Urinary bladder (tissue), 4 donors: ENCODE results near the gene C2orf72. TPM values are rescaled to one million over a fixed set of nuclear protein-coding genes. Genes with fewer than 3 reads are reported as not detected.
"Not testable (repeated sequence)": the region's sequence is repeated elsewhere in the genome, so short reads cannot be mapped to it uniquely, and the experiment has no call there.

Experiments used
- DNase-seq: peaks from one replicate; pipeline ENCODE4 v3.0.0-alpha.2; 2015; ENCODE audit errors: extremely low spot score
- H3K27ac ChIP-seq: one replicate; pipeline ENCODE4 v1.5.1; 2013; ENCODE audit warnings: low read depth, mild to moderate bottlenecking, moderate library complexity
- H3K36me3 ChIP-seq: one replicate; pipeline ENCODE4 v1.6.1; 2013; ENCODE audit warnings: mild to moderate bottlenecking, moderate library complexity; ENCODE audit not compliant: insufficient read depth
- H3K4me1 ChIP-seq: one replicate; pipeline ENCODE4 v1.6.1; 2013; ENCODE audit warnings: mild to moderate bottlenecking, moderate library complexity; ENCODE audit not compliant: insufficient read depth
- H3K4me3 ChIP-seq: one replicate; pipeline ENCODE4 v1.5.1; 2013; ENCODE audit warnings: low read depth, low read length
- WGBS: extraction: QIAGEN DNeasy Blood & Tissue Kit; methylation state at CpG from one replicate; pipeline ENCODE4 v1.1.7; 2013; 5-methylcytosine and 5-hydroxymethylcytosine counted together
- polyA plus RNA-seq: library from polyadenylated mRNA; stranded (reverse); fragments of 200-250 nt; gene quantifications from one replicate; pipeline ENCODE4 v1.2.3, GENCODE V29; 2013
- total RNA-seq: library from RNA; depleted of rRNA; stranded (reverse); fragments of >200 nt; gene quantifications from one replicate; pipeline ENCODE4 v1.2.3, GENCODE V29; 2014
- donor health status: healthy with polysubstance abuse.
- donor health status: healthy.

The C2orf72 gene
- total and polyA plus RNA-seq, 2 donors, result 0.91 to 3.7 TPM

GRCh38 chr2:231004930-231005329 lies 32.4 kb upstream of the C2orf72 start:
- not testable (repeated sequence) for H3K4me3 ChIP-seq, H3K27ac ChIP-seq, DNase-seq, H3K4me1 ChIP-seq, H3K36me3 ChIP-seq

- Histone ChIP-seq H3K4me3 (no peak overlapping the region), H3K36me3 (no peaks in the 10 kb centered on the region), H3K4me1 (no peaks in the 10 kb centered on the region), H3K27ac (no peak overlapping the region)
- WGBS, result 67% methylated on average over 10 of the region's 10 CpGs
- no peak for DNase-seq
Measured at GRCh38 chr2:231007286-231008098, 29.8 kb upstream of the C2orf72 start.

- Histone ChIP-seq H3K27ac (no peak overlapping the region), H3K36me3 (no peaks in the 10 kb centered on the region), H3K4me3 (no peak overlapping the region), H3K4me1 (no peaks in the 10 kb centered on the region)
- 81% methylated on average over 6 of the region's 6 CpGs for WGBS
- no peak for DNase-seq
Measured at GRCh38 chr2:231008131-231008530, 29.2 kb upstream of the C2orf72 start.

- Histone ChIP-seq H3K4me1 (no peaks in the 10 kb centered on the region), H3K36me3 (no peaks in the 10 kb centered on the region), H3K4me3 (no peak overlapping the region), H3K27ac (no peak overlapping the region)
- DNase-seq, result no peak
- 59% methylated on average over 14 of the region's 14 CpGs for WGBS
Measured at GRCh38 chr2:231009236-231009919, 27.9 kb upstream of the C2orf72 start.

DNA sequence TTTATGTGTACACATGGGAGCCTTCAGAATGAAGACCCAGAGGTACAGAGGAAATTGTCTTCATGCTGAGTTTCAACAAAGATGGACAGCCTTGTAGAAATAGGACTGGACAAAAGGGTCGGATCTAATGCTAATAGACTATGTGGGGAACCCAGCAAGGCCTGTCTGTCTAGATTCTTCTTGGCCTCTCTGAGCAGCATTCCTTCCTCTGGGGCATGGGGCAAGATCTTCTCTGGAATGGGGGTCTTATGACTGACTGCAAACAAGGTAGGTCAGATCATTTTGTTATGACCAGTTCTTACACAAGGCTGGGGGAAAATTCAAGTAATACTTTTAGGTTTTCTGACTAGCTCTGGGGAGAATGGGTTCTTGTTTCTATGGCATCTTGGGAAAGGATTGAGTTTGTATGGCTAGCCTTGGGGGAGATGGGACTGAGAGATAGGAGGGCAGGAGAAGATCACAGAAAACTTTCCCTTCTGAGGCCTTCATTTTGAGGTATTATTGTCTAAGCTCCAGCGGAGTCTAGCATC lies 27.1 kb upstream of the C2orf72 start:
- Histone ChIP-seq H3K27ac (no peak overlapping the region), H3K4me1 (no peaks in the 10 kb centered on the region), H3K4me3 (no peak overlapping the region), H3K36me3 (no peaks in the 10 kb centered on the region)
- no peak for DNase-seq
- WGBS, result 83% methylated on average over 2 of the region's 2 CpGs

- H3K4me3 ChIP-seq, result no peak overlapping the region
- no peak overlapping the region for H3K27ac ChIP-seq
- H3K36me3 ChIP-seq, result no peaks in the 10 kb centered on the region
- DNase-seq, result no peak
- 52% methylated on average over 2 of the region's 2 CpGs for WGBS
- H3K4me1 ChIP-seq, result no peaks in the 10 kb centered on the region
Measured at GRCh38 chr2:231011526-231011925, 25.8 kb upstream of the C2orf72 start.

DNA sequence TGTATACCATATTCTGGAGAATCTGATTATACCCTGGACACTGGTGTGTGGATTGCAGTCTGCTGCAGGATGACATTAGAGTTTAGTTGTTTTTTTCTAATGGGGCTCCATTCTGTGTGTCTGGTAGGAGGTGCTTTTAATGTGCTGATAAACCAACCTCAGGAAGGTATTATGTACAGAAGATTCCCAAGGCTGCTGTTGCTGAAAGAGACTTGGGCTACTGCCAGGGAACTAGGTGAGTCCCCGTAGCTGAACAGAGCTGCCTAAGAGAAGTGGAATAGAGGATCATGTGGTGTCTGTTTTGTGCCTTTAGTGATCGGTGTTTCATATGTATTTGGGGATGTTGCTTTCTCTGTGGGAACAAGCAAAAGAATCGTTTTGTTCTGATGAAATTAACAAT lies 24.9 kb upstream of the C2orf72 start:
- no peaks in the 10 kb centered on the region for H3K4me1 ChIP-seq
- no peak overlapping the region for H3K4me3 ChIP-seq
- no peak for DNase-seq
- WGBS, result 65% methylated on average over 3 of the region's 3 CpGs
- H3K27ac ChIP-seq, result no peak overlapping the region
- no peaks in the 10 kb centered on the region for H3K36me3 ChIP-seq

DNA sequence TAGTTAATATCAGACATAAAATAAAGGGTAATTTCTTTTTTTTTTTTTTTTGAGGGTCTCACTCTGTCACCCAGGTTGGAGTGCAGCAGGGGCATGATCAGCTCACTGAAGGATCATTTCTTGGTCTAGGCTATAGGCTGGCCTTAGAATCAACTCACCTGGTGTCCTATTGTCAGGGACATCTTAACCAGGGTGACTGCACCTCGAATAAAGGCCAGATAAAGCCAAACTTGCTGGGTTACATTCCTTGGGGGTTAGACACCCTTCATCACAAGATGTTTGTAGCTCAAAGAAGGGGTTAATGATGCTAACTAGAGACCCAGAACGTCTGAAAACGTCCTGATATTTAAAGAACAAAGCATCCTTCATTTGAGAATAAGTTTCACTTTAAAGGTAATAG lies 23.5 kb upstream of the C2orf72 start:
- no peaks in the 10 kb centered on the region for H3K36me3 ChIP-seq
- no peak for DNase-seq
- no peak overlapping the region for H3K27ac ChIP-seq
- no peak overlapping the region for H3K4me3 ChIP-seq
- no peaks in the 10 kb centered on the region for H3K4me1 ChIP-seq
- 25% methylated on average over 3 of the region's 3 CpGs for WGBS

DNA sequence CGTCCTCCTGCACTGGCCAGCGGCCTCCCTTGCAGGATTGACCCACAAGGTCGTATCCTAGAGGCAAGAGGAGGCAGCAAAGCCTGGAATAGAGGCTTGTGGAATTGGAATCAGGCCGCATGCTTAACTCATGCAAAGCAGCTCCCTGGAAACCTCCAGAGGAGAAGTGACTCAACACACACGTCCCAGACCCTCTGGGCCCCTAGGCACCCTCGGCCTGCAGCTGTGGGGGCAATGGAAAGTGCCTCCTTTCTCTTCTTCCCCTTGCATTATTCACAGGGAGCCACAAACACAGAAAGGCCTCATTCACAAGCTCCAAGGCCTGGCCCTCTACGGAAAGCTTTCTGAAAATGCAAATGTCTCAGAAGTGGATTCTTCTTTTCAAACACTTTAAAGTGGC lies 21.8 kb upstream of the C2orf72 start:
- H3K4me3 ChIP-seq, result no peak overlapping the region
- WGBS, result 67% methylated on average over 7 of the region's 7 CpGs

GRCh38 chr2:231015926-231016325 lies 21.4 kb upstream of the C2orf72 start:
- 79% methylated on average over 3 of the region's 3 CpGs for WGBS
- Histone ChIP-seq H3K4me1 (no peaks in the 10 kb centered on the region), H3K4me3 (no peak overlapping the region), H3K36me3 (no peaks in the 10 kb centered on the region), H3K27ac (no peak overlapping the region)
- DNase-seq, result no peak

More for the DNA sequence above, 21.8 kb upstream of the C2orf72 start:
- Histone ChIP-seq H3K27ac (no peak overlapping the region), H3K36me3 (no peaks in the 10 kb centered on the region), H3K4me1 (no peaks in the 10 kb centered on the region)
- no peak for DNase-seq

DNA sequence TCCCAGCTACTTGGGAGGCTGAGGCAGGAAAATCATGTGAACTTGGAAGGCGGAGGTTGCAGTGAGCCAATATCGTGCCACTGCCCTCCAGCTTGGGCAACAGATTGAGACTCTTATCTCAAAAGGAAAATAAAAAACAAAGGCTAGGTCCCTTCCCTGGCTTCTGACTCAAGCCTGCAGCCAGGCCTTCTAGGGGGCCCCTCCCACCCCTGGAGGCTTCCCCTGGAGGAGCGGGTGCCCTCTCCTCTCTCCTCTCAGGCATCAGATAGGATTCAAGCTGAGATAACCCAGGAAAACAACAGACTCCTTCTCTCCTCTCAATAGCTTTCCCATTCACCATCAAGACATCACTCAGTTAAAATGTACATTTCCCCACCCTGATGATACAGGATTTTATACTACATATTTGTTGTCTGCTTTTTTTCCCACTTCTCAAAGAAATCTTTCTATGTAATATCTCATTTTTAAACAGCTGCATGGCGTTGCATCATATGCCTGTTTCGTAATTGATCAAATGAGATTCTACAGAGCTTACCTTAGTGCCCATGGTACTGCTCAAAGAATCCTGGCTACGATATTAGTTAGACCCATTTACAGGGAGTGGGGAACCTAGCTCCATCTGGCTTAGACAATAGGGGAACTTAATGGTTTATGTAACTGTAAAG lies 20.6 kb upstream of the C2orf72 start:
- WGBS, result 67% methylated on average over 6 of the region's 6 CpGs
- no peak overlapping the region for H3K4me3 ChIP-seq
- no peaks in the 10 kb centered on the region for H3K4me1 ChIP-seq
- H3K36me3 ChIP-seq, result no peaks in the 10 kb centered on the region
- H3K27ac ChIP-seq, result no peak overlapping the region
- no peak for DNase-seq

GRCh38 chr2:231017231-231017598 lies 20.1 kb upstream of the C2orf72 start:
- Histone ChIP-seq H3K36me3 (no peaks in the 10 kb centered on the region), H3K4me3 (no peak overlapping the region), H3K4me1 (no peaks in the 10 kb centered on the region), H3K27ac (no peak overlapping the region)
- DNase-seq, result no peak
- 34% methylated on average over 4 of the region's 4 CpGs for WGBS

DNA sequence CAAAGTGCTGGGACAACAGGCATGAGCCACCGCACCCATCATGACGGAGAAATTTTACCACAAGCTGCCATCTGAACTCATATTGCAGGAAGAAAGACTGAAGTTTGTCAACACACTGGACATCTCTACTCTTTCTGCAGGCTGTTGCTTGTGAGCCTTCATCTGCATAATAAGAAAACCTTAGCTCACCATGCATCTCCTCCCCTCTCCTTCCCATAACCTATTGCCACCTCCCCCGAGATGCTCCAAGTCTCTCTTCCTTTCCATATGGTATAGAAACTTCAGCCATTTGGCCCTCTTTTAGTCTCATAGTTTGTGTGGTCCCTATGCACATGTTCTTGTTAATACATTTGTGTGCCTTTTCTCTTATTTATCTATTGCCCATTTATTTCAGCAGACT lies 19.1 kb upstream of the C2orf72 start:
- 93% methylated on average over 3 of the region's 3 CpGs for WGBS
- Histone ChIP-seq H3K27ac (no peak overlapping the region), H3K36me3 (no peaks in the 10 kb centered on the region), H3K4me3 (no peak overlapping the region), H3K4me1 (no peaks in the 10 kb centered on the region)
- DNase-seq, result no peak

- WGBS, result 91% methylated on average over 3 of the region's 3 CpGs
- not testable (repeated sequence) for H3K4me3 ChIP-seq, DNase-seq, H3K27ac ChIP-seq, H3K4me1 ChIP-seq, H3K36me3 ChIP-seq
Measured at GRCh38 chr2:231025059-231025458, 12.3 kb upstream of the C2orf72 start.
